CD4-positive, alpha-beta T cell treated with Interleukin-6 at 100 ng/mL for 8 hours (primary cell): ENCODE results near the gene BRCC3.
"Not testable (repeated sequence)": the region's sequence is repeated elsewhere in the genome, so short reads cannot be mapped to it uniquely, and the experiment has no call there.

ENCODE experiments used
- DNase-seq: peaks from one replicate; pipeline ENCODE4 v3.0.0-alpha.2; 2020; ENCODE audit warnings: mixed read lengths, low spot score

The BRCC3 gene

DNA sequence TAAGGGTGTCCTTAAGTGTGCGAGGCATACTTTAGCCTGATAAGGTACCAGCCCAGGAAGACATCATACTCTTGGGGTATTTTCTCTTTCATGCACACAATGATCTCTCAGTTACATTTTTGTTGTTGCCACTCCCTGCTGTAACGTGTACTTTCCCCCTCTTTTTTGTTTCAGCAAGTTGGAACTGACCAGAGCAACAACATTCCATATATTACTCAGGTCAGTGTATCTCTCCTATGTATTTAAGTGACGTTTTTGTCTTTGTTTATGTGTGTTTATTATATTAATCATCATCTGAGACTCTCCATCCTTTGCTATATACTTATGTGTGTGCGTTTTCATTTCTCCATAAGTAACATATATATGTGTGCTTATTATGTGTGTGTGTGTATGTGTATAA, 73.6 kb downstream of the BRCC3 start:
- no peak for DNase-seq

DNA sequence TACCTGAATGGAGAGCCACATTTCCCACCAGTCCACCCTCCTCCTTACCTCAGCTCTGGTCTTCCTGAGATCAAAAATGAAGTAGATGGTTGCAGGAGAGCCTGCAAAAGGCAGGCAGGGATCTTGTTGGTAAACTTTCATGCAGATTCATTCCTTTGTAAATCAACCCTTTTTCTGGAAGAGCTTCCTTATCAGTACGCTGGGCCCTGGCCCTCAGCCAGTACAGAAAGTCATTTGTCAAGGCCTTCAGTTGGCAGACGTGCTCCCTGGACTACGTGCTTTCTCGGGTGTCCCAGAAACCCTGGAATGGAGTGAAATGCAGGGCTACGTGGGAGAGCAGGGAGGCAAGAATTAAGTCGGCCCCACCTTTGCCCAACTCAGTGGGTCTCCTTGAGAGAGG, 76.3 kb downstream of the BRCC3 start:
- DNase-seq: not testable (repeated sequence)

DNA sequence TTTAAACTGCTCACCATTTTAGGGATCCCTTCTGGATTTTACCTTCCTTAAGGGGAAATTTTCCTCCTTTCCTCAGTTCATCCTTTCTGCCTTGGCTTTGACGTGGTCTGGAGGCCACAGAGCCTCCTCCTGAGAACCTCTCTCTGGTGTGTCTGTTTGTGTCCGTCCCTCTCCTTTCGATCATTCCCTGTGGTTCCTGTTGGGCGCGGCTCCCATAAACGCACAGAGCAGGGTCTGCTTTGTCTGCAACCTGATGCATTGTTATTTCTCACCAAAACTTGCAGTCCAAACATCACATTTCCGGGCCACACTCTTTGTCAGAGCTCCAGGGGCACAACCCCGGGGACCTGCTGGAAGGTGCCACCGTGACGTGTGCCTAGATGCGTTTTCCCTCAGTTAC, 76.9 kb downstream of the BRCC3 start:
- not testable (repeated sequence) for DNase-seq

DNA sequence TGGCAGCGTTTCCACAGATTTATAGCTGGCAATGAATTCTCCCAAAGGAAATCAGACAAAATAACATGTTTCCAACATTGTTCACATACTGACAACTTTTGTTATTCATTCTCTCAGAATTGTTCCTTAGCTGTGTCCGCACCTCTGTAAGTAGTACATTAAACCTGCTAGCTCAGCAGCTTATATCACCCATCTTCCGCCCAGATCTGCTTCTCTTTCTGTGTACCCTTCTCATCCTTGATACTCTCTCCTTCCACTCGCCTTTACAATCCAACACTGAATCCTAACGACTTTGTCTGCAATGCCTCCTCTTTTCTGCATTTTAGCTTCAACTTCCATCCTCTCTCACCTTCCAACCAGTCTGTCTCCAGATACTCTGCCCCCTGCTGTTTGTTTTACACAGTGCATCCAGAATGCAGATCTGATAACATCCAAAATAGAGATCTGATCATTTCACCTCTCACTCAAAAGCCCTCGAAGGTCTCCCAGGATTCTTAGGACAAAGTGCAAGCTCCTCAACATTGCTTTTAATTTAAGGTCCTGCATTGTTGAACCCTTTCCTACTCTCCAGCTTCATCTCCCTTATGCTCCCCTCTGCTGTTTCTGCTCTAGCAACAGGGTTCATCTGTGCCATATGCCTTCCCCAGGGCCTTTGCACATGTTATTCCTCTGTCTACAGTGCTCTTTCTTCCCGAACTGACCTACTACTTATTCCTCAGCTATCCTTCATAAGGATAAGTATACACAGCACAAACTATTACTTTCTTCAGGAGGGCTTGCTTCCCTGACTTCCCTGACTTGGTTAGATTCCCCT, 77.6 kb downstream of the BRCC3 start:
- peak; percentile 21 for DNase-seq

DNA sequence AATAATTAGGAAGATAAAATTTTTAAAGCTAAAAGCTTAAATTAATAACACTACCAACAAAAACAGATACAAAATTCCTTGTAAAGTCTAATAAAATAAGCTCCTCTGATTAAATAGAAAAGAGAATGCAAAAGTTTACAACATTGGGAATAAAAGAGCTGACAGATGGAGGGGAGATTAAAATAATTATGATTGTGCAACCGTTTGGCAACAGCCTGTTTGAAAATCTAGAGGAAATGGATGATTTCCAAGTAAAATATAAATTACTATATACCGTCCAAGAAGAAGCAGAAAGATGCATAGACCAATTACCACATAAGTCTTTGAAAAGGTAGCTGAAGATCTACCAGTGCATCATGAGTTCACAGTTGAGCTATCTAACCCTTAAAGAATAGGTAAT, 98.6 kb downstream of the BRCC3 start:
- no peak for DNase-seq
